ENCODE measurements around the gene TWIST2.

The TWIST2 gene

GRCh38 chr2:238847841-238848690, at the start of gene TWIST2:
TWIST2 (plus strand) TSS chr2:238848085; CDS start chr2:238848216, 131 bp downstream.
- peak within 1 kb of the TSS; percentile 94 for H3K4me3 ChIP-seq (ENCODE audit: control insufficient read depth, low read depth, low read length)
- peak; percentile 94 for DNase-seq (ENCODE audit: low read depth)
- TF ChIP-seq CTCF (conservative IDR thresholded peaks at IDR 0.05; ENCODE audit: control insufficient read depth, insufficient read depth, low read depth, low read length), result no peak

GRCh38 chr2:238801791-238802190, 46.1 kb upstream of the TWIST2 start:
- no peak overlapping the region for H3K4me3 ChIP-seq (ENCODE audit: control insufficient read depth, low read depth, low read length)
- no peak for DNase-seq (ENCODE audit: low read depth)
- no peak for TF ChIP-seq CTCF (conservative IDR thresholded peaks at IDR 0.05; ENCODE audit: control insufficient read depth, insufficient read depth, low read depth, low read length)

- no peak overlapping the region for H3K4me3 ChIP-seq (ENCODE audit: control insufficient read depth, low read depth, low read length)
- no peak for TF ChIP-seq CTCF (conservative IDR thresholded peaks at IDR 0.05; ENCODE audit: control insufficient read depth, insufficient read depth, low read depth, low read length)
- DNase-seq (ENCODE audit: low read depth), result no peak
These were observed 44.9 kb upstream of the TWIST2 start for GRCh38 chr2:238802957-238803356.

GRCh38 chr2:238803996-238804870, 43.7 kb upstream of the TWIST2 start:
- TF ChIP-seq CTCF (conservative IDR thresholded peaks at IDR 0.05; ENCODE audit: control insufficient read depth, insufficient read depth, low read depth, low read length), result no peak

GRCh38 chr2:238808761-238809160, 39.1 kb upstream of the TWIST2 start:
- no peak overlapping the region for H3K4me3 ChIP-seq (ENCODE audit: control insufficient read depth, low read depth, low read length)
- TF ChIP-seq CTCF (conservative IDR thresholded peaks at IDR 0.05; ENCODE audit: control insufficient read depth, insufficient read depth, low read depth, low read length), result no peak
- no peak for DNase-seq (ENCODE audit: low read depth)

More at GRCh38 chr2:238803996-238804870, 43.7 kb upstream of the TWIST2 start:
- H3K4me3 ChIP-seq (ENCODE audit: control insufficient read depth, low read depth, low read length), result no peak overlapping the region
- no peak for DNase-seq (ENCODE audit: low read depth)

GRCh38 chr2:238810321-238810720, 37.6 kb upstream of the TWIST2 start:
- TF ChIP-seq CTCF (conservative IDR thresholded peaks at IDR 0.05; ENCODE audit: control insufficient read depth, insufficient read depth, low read depth, low read length), result no peak

More at GRCh38 chr2:238810321-238810720, 37.6 kb upstream of the TWIST2 start:
- no peak for DNase-seq (ENCODE audit: low read depth)
- H3K4me3 ChIP-seq (ENCODE audit: control insufficient read depth, low read depth, low read length), result no peak overlapping the region
